GM19023 (cell line): ENCODE data around the gene GPR4.
A peak's percentile ranks its signal among the peaks of the same experiment; 100 is the strongest.

Experiments
- ATAC-seq: cut with Tn5 transposase; IDR thresholded peaks from one replicate; pipeline ENCODE4 v1.9.1; 2021; ENCODE audit warnings: mild to moderate bottlenecking, moderate library complexity; ENCODE audit not compliant: unreplicated experiment

The GPR4 gene

GRCh38 chr19:45590300-45591003 lies 11.6 kb downstream of the GPR4 start:
- no peak for ATAC-seq

- no peak for ATAC-seq
Observed at GRCh38 chr19:45589768-45590167, 12.2 kb downstream of the GPR4 start.

GRCh38 chr19:45587873-45588272 lies 14.1 kb downstream of the GPR4 start:
- ATAC-seq = no peak

DNA sequence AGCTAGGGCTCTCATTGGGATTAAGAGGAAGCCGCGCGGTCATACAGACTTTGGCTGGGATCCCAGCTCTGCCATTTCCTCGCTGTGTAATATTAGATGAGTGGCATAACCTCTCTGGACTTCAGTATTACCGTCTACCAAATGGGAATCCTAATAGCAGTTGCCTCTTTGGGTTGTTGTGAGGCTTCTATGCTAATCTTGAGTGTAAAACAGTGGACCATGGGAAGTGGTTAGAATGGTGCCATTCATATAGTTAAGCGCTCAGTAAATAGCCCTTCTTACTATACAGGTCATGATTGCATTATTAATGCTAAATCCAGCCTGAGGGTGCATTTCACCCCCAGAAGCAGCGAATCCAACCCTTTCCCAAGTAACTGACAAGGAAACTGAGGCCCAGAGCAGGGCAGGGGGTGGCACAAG lies 16.8 kb downstream of the GPR4 start:
- ATAC-seq = no peak

DNA sequence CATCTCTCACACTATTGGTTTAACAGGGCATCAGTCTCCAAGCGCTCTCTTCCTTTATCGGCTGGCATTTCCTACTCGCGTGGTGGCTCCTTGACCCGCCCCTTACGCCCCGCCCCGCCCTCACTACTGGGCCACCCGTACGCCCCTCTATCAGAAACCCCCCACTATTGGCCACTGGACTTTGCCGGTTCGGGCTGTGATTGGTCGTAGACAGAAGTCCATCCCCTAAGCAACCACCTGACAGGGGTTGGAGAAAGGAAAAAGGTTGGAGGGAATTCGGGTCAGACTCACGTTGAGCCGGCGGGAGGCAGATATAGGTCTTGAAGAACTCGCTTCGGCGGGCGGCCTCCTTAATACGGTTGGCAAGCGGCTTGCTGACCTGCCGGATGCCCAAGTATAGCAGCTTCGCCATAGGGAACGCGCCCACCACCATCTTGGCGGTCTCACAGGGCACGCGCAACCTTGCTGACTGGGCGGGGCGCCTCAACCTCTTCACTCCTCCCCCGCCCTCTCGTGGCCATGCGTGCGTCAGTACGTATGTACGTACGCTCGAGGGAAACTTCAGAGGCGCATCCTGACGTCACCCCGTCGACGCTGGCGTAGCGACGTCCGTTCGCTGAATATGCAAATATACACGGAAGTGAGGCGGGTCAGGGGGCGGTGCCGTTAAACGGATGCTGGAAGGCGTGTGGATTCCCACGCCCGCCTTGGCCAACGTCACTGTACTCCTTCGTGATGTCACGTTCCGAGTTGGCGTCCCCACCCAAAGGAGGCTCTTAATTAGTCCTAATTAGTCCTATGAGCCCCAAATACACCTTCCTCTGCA lies 17.5 kb downstream of the GPR4 start, which contains the start of gene OPA3:
OPA3 (minus strand) TSS at position 471 of the 826 bp plus-strand sequence; CDS start at position 433, 38 bp downstream.
- ATAC-seq = peak; percentile 88

DNA sequence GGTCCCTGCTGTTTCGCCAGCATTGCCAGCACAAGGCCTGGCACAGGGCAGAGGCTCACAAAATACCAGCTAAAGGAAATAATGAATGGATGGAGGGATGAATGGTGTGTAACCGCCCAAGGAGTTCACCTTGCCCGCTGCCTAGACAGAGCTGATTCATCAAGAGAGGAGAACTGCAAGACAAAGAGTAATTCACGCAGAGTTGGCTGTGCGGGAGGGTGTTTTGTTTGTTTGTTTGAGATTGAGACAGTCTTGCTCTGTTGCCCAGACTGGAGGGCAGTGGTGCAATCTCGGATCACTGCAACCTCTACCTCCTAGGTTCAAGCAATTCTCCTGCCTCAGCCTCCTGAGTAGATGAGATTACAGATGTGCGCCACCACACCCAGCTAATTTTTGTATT lies 20.4 kb downstream of the GPR4 start:
- ATAC-seq = no peak

DNA sequence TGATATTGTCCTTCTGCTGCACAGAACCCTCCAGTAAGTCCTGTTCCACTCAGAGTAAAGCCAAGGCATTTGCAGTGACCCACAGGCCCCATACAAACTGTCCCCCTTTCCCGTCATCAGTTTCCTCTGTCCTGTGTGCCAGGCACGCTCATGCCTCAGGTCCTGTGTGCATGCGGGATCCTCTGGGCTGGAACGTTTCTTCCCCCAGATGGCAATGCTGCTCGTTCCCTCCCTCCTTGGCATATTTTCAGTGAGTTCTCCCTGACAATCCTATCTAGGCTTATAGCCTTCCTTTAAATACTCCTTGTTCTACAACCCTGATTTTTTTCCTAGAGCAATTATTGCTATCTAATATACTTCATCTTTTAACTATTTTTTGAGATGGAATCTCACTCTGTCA lies 23.2 kb downstream of the GPR4 start:
- ATAC-seq = no peak

GRCh38 chr19:45577111-45577905 lies 24.7 kb downstream of the GPR4 start:
- no peak for ATAC-seq

DNA sequence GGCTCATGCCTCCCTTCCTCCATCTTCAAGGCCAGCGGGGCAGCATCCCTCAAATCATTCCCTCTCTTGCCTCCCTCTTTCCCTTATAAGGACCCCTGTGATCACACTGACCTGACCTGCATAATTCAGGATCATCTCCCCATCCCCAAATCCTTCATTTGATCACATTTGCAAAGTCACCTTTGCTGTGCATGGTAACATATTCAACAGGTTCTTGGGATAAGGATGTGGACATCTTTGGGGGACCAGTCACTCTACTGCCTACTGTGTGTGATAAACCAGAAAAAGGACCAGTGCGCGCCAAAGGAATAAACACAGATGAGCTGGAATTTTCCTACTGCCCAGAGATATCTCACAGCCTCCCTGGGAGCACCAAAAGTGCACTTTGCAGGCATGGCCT lies 25.3 kb downstream of the GPR4 start:
- ATAC-seq = no peak

- ATAC-seq = no peak
Observed at GRCh38 chr19:45575216-45575615, 26.8 kb downstream of the GPR4 start.

- ATAC-seq = no peak
Observed at GRCh38 chr19:45574526-45574925, 27.5 kb downstream of the GPR4 start.

DNA sequence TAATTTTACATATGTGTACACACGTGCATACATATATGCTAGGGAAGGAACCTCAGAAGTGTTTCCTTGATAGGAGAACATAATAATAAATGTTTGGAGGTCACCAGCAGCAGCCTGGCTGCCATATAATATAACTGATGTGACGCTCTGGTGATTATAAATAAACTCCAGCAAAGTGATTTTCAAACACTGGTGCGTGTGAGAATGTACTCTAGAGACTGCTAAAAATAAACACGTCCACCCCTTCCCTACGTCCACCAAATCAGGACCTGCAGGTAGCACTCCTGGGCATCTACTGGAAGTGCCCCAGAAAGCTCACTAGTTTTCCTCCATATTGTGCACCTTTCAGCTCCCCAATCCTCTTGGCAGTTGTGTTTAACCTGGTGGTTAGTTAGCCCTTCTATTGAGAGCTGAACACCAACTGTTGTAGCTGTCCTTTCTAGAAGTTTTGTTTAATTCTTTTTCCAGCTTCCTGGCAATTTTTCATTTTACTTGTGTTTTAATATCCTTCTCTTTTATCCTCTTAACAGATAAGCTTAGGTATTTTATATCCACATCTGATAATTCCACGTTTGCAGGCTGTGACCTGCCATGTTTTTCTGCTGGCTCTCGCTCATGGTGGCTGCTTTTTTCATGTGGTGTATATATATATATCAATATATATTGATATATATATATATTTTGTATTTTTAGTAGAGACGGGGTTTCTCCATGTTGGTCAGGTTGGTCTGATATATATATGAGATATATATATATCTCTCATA lies 30.4 kb downstream of the GPR4 start:
- ATAC-seq = no peak

DNA sequence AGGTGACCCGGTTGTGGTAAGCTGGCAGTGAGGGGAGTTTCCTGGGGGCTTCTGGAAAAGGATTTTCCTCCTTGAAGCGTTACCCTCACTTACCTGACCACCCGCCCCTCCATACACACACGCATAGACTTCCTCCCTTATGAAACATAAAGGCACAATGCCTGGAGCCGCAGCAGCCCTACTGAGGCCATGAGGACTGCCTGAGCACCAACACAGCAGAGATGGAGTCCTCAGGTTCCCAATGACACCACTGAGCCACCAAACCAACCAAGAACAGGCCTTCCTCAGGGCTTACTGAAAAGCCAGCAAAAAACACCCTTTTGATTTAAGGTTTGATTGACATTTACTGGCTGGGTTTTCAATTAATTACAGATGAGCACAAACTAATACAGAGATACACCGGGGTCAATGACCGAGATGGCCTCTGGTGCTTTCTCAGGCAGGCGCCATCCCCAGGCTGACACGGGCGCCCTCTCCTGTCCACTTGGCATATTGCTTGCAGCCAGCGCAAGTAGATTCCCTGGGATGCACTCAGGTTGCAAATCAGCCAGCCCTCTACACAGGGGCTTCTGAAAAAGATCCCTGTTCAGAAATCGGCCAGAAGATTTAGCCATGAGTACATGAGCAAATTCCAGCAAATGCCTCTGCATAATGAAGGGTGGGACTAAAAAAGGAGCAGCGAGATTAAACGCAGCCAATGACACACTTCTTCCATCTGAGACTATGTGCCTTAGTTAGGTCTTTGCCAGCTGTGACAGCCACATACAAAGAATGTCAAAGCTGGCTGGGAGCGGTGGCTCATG lies 32.2 kb downstream of the GPR4 start:
- ATAC-seq = no peak

DNA sequence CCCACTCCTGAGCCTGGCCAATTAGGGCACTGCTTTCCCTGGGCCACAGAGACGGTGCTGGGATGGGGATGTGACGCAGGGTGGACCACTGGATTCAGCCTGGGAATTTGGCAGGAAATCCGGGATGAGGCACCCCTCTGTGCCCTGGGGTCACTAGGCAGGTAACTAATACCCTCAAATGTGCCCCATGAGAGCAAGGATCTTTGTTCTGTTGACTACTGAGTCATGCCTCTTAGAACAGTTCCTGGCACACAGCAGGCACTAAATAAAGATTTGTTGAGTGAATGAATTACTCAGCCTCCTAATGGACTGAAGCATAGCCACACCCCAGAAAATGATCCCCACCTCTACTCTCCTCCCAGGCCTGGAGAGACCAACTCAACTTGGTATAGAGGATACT lies 33.3 kb downstream of the GPR4 start:
- ATAC-seq = no peak

- no peak for ATAC-seq
Observed at GRCh38 chr19:45567609-45568008, 34.4 kb downstream of the GPR4 start.

- ATAC-seq = no peak
Observed at GRCh38 chr19:45564131-45564780, 37.8 kb downstream of the GPR4 start.

DNA sequence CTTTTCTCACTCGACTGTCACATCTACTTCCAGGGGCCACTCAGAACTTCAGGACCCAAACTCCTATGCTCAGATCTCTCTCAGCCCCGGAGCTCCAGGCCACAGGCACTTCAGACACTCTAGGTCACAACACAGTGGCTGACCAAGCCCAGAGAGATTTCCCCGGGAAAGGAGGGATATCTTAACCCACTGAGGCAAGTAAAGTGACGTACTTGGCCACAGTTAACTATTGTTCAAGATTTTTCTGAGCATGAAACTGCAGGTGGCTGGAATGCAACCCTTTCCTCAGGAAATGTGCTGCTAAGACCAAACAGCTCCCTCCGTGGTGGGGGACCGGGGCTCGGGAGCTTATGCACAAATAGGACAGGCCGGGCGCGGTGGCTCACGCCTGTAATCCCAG lies 41.3 kb downstream of the GPR4 start:
- ATAC-seq = no peak

DNA sequence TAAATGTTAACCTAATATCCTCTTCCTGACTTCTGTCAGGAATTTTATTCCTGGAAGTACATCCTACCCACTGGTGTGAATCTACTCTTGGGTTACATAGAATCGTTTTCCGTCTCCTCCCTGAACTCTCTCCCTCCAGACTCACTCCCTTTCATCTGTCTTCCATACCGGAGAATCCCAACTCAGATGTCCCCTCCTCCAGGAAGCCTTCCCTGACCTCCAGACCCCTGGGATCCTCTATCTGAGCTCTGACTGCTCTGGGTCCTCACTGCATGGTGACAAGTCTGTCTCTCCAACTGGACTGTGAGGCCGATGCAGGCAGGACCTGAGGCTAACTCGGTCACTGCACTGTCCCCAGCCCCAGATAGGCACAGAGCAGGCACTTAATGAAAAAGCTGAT lies 42.0 kb downstream of the GPR4 start:
- no peak for ATAC-seq

DNA sequence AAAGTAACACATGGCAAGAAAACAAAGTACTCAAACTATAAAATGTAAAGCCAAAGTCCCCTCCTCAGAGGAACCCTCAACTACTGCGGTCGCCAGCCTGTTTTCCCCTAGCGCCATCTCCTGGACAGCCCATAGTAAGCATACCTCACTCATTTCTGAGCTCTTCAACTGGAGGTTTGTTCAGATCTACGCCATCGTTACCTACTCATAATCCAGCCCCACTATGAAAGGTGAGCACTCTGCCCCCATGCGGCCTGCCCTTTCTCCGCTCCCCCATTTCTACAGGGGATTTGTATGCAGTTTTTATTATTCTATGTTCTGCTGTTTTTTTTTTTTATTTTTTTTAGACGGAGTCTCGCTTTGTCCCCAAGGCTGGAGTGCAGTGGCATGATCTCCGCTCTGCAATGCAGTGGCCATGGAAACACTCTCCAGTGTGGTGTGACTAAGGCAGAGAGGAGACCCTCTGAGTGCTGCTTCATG lies 43.6 kb downstream of the GPR4 start:
- ATAC-seq = no peak
